HCT116 (cell line): ENCODE measurements around the gene GYPA. TPM values are rescaled to one million over a fixed set of nuclear protein-coding genes. Genes with fewer than 3 reads are reported as not detected.

ENCODE experiments used
- ATAC-seq: fragments of 200-7000 bp; cut with Tn5 transposase; 2 replicates; pipeline ENCODE4 v1.9.1; 2020; ENCODE audit warnings: mild to moderate bottlenecking, moderate library complexity
- BruUV-seq: library from RNA; stranded (reverse); fragments of 400-500 nt; replicated peaks from 2 replicates; lab custom pipeline; 2021; lab: Mats Ljungman, UMichigan
- CTCF ChIA-PET: fragments of 300-600 bp; sonication (Branson Sonifier 250); formaldehyde crosslinking; loops from one replicate; lab custom pipeline; 2021; ENCODE audit warnings: antibody characterized with exemption; lab: Charles Lee
- POLR2A ChIA-PET: fragments of 300-600, 350-600 bp; sonication (Branson Sonifier 250); formaldehyde crosslinking; loops from one replicate; lab custom pipeline; 2021; ENCODE audit warnings: antibody characterized with exemption; lab: Charles Lee
- RAD21 ChIA-PET, 2 experiments: fragments of 300-600 bp; sonication (Branson Sonifier 250); formaldehyde crosslinking; loops; one replicate each; lab custom pipeline; 2023; ENCODE audit warnings: low total read pairs in 2 of 2; ENCODE audit not compliant: uncharacterized antibody in 2 of 2, unreplicated experiment in 2 of 2, low non-redundant PET in 1 of 2; lab: Charles Lee
- DNase-seq: peaks from one replicate; pipeline ENCODE4 v3.0.0-alpha.2; 2010; ENCODE audit warnings: low read depth, low spot score
- H2AFZ ChIP-seq: fragments of 200-600 bp; shearing (Covaris generic), sonication (generic); 2 replicates; pipeline ENCODE4 v1.6.1; 2017; ENCODE audit warnings: low read depth, mixed run types, mixed read lengths, antibody characterized with exemption, low read length; ENCODE audit not compliant: poor library complexity, severe bottlenecking
- H3K27ac ChIP-seq: 2 replicates; pipeline ENCODE4 v1.5.1; 2012; ENCODE audit warnings: low read depth, low read length
- H3K27me3 ChIP-seq: fragments of 200-600 bp; sonication (generic); 2 replicates; pipeline ENCODE4 v1.6.1; 2016; ENCODE audit warnings: mixed run types, low read length, mixed read lengths; ENCODE audit not compliant: insufficient read depth
- H3K36me3 ChIP-seq, 2 experiments: fragments of 200-500 bp in 1 of 2; fragments of 200-600 bp in 1 of 2; sonication (Bioruptor generic) in 1 of 2; sonication (generic) in 1 of 2; 2 replicates each; pipeline versions ENCODE4 v1.5.1 to v1.6.1; 2014 to 2016; ENCODE audit warnings: low read length in 2 of 2, inconsistent platforms in 1 of 2, mixed read lengths in 1 of 2, mixed run types in 1 of 2; ENCODE audit not compliant: insufficient read depth in 2 of 2, control insufficient read depth in 1 of 2
- H3K4me1 ChIP-seq, 2 experiments: fragments of 200-600 bp in 1 of 2; sonication (generic) in 1 of 2; 2 replicates each; pipeline versions ENCODE4 v1.5.1 to v1.6.1; 2012 to 2017; ENCODE audit warnings: low read length in 2 of 2, inconsistent platforms in 1 of 2, mild to moderate bottlenecking in 1 of 2, mixed read lengths in 1 of 2, mixed run types in 1 of 2, moderate library complexity in 1 of 2; ENCODE audit not compliant: insufficient read depth in 2 of 2, control insufficient read depth in 1 of 2
- H3K4me2 ChIP-seq: fragments of 200-600 bp; sonication (generic); 2 replicates; pipeline ENCODE4 v1.6.1; 2017; ENCODE audit warnings: mixed run types, low read length, mixed read lengths
- H3K4me3 ChIP-seq, 2 experiments: fragments of 200-600 bp in 1 of 2; sonication (generic) in 1 of 2; replicated peaks in 1 of 2; 2 replicates each; pipeline ENCODE4 v1.5.1; 2011 to 2016; ENCODE audit warnings: low read length in 2 of 2, control low read depth in 1 of 2, low read depth in 1 of 2, mild to moderate bottlenecking in 1 of 2, mixed read lengths in 1 of 2, mixed run types in 1 of 2
- H3K79me2 ChIP-seq: fragments of 200-600 bp; sonication (generic); 2 replicates; pipeline ENCODE4 v1.6.1; 2017; ENCODE audit warnings: mild to moderate bottlenecking, mixed run types, low read length, moderate library complexity, mixed read lengths; ENCODE audit not compliant: insufficient read depth
- H3K9ac ChIP-seq: fragments of 200-600 bp; sonication (generic); 2 replicates; pipeline ENCODE4 v1.6.1; 2016; ENCODE audit warnings: low read length, mixed read lengths
- H3K9me2 ChIP-seq: fragments of 200-600 bp; sonication (generic), shearing (Covaris generic); 2 replicates; pipeline ENCODE4 v1.6.1; 2017; ENCODE audit warnings: mixed run types, mild to moderate bottlenecking, moderate library complexity; ENCODE audit not compliant: insufficient read depth
- H3K9me3 ChIP-seq, 2 experiments: fragments of 200-500 bp in 1 of 2; fragments of 200-600 bp in 1 of 2; sonication (Bioruptor generic) in 1 of 2; sonication (generic) in 1 of 2; 2 replicates each; pipeline ENCODE4 v1.6.1; 2014 to 2017; ENCODE audit warnings: low read length in 2 of 2, mixed read lengths in 2 of 2, inconsistent platforms in 1 of 2, low read depth in 1 of 2, mild to moderate bottlenecking in 1 of 2, mixed run types in 1 of 2, moderate library complexity in 1 of 2; ENCODE audit not compliant: control insufficient read depth in 1 of 2, insufficient read depth in 1 of 2
- H4K20me1 ChIP-seq: fragments of 200-600 bp; sonication (generic), shearing (Covaris generic); 2 replicates; pipeline ENCODE4 v1.6.1; 2017; ENCODE audit warnings: mixed run types, mild to moderate bottlenecking, moderate library complexity; ENCODE audit not compliant: insufficient read depth
- CBX3 ChIP-seq: IDR thresholded peaks from 2 replicates; pipeline ENCODE4 v1.6.1; 2012; ENCODE audit warnings: low read depth
- CEBPB ChIP-seq: IDR thresholded peaks from 2 replicates; pipeline ENCODE4 v1.6.1; 2012; ENCODE audit warnings: low read depth
- ELF1 ChIP-seq: IDR thresholded peaks from 2 replicates; pipeline ENCODE4 v1.6.1; 2012; ENCODE audit warnings: low read depth, borderline replicate concordance
- EZH2 ChIP-seq: fragments of 200-600 bp; sonication (generic); IDR thresholded peaks from 2 replicates; pipeline ENCODE4 v1.6.1; 2017; ENCODE audit warnings: antibody characterized with exemption, mixed run types
- FOSL1 ChIP-seq: IDR thresholded peaks from 2 replicates; pipeline ENCODE4 v1.6.1; 2012; ENCODE audit warnings: low read depth
- JUND ChIP-seq: IDR thresholded peaks from 2 replicates; pipeline ENCODE4 v1.6.1; 2012
- MAX ChIP-seq: IDR thresholded peaks from 2 replicates; pipeline ENCODE4 v1.6.1; 2012
- POLR2A ChIP-seq: IDR thresholded peaks from 2 replicates; pipeline ENCODE4 v1.7.0; 2011; ENCODE audit warnings: borderline replicate concordance; ENCODE audit not compliant: insufficient read depth, insufficient read length; ENCODE audit errors: extremely low read depth
- POLR2AphosphoS5 ChIP-seq: IDR thresholded peaks from 2 replicates; pipeline ENCODE4 v1.6.1; 2011; ENCODE audit warnings: mild to moderate bottlenecking, low read depth, low read length, moderate library complexity
- RAD21 ChIP-seq: IDR thresholded peaks from 2 replicates; pipeline ENCODE4 v1.6.1; 2012; ENCODE audit warnings: low read depth, mild to moderate bottlenecking
- SIN3A ChIP-seq: IDR thresholded peaks from 2 replicates; pipeline ENCODE4 v1.6.1; 2012; ENCODE audit warnings: low read depth
- SP1 ChIP-seq: IDR thresholded peaks from 2 replicates; pipeline ENCODE4 v1.6.1; 2012; ENCODE audit warnings: low read depth
- SRF ChIP-seq: IDR thresholded peaks from 2 replicates; pipeline ENCODE4 v1.6.1; 2012; ENCODE audit warnings: low read depth
- TCF7L2 ChIP-seq: IDR thresholded peaks from 2 replicates; pipeline ENCODE4 v1.7.0; 2011; ENCODE audit warnings: borderline replicate concordance, inconsistent platforms; ENCODE audit not compliant: insufficient read depth, insufficient read length; ENCODE audit errors: extremely low read depth
- YY1 ChIP-seq: IDR thresholded peaks from 2 replicates; pipeline ENCODE4 v1.6.1; 2011; ENCODE audit warnings: low read length, low read depth, moderate library complexity, mild to moderate bottlenecking; ENCODE audit not compliant: insufficient replicate concordance; ENCODE audit errors: extremely low read depth
- ZFX ChIP-seq: fragments of 450-650 bp; IDR thresholded peaks from 2 replicates; pipeline ENCODE4 v1.6.1; 2017
- ZNF274 ChIP-seq: fragments of 200-500 bp; sonication (Bioruptor generic); IDR thresholded peaks from 2 replicates; pipeline ENCODE4 v1.6.1; 2014; ENCODE audit warnings: mild to moderate bottlenecking, low read depth, low read length, inconsistent platforms
- intact Hi-C: fragments of 100-400 bp; cut with micrococcal nuclease; formaldehyde crosslinking; loops from 2 replicates; pipeline ENCODE4 v1.10.0; 2022
- total RNA-seq: library from RNA; stranded (reverse); gene quantifications from one replicate; pipeline ENCODE4 v1.2.1, GENCODE V29; 2021; ENCODE audit not compliant: unreplicated experiment
- TF ChIP-seq, protein P1 (sequence below), 3 experiments: fragments of 200-600 bp in 1 of 3; sonication (generic) in 1 of 3; IDR thresholded peaks in 2 of 3; conservative IDR thresholded peaks in 1 of 3; 2 replicates each; pipeline ENCODE4 v1.5.1; 2012 to 2017; ENCODE audit warnings: low read depth in 2 of 3, low read length in 2 of 3, antibody characterized with exemption in 1 of 3, borderline replicate concordance in 1 of 3, control low read depth in 1 of 3, mild to moderate bottlenecking in 1 of 3, mixed read lengths in 1 of 3, mixed run types in 1 of 3, moderate library complexity in 1 of 3; ENCODE audit not compliant: insufficient read depth in 1 of 3
- TF ChIP-seq, protein P2 (sequence below): IDR thresholded peaks from 2 replicates; pipeline ENCODE4 v1.6.1; 2011; ENCODE audit warnings: mild to moderate bottlenecking, low read length, moderate library complexity; ENCODE audit not compliant: insufficient replicate concordance; ENCODE audit errors: extremely low read depth

The GYPA gene
- total RNA-seq, 1 experiment from 2014 or later = not detected

- BruUV-seq = no TSS peak
- H3K4me1 ChIP-seq = no peaks in the 10 kb centered on the region
- POLR2A ChIA-PET = no interaction called here
- no peak overlapping the region for H2AFZ ChIP-seq
- H3K27ac ChIP-seq = no peak overlapping the region
- H4K20me1 ChIP-seq = no peaks in the 10 kb centered on the region
- RAD21 ChIA-PET = no interaction called here
- H3K4me2 ChIP-seq = no peak overlapping the region
- H3K9me3 ChIP-seq = no peaks in the 10 kb centered on the region
- no peaks in the 10 kb centered on the region for H3K27me3 ChIP-seq
- CTCF ChIA-PET = no interaction called here
- ATAC-seq (no peak), DNase-seq (no peak)
- H3K9me2 ChIP-seq = no peaks in the 10 kb centered on the region
- H3K9ac ChIP-seq = no peak overlapping the region
- no peak overlapping the region for H3K4me3 ChIP-seq
- H3K79me2 ChIP-seq = no peaks in the 10 kb centered on the region
- no peaks in the 10 kb centered on the region for H3K36me3 ChIP-seq
- no peak for TF ChIP-seq JUND
- TF ChIP-seq RAD21 = no peak
- TF ChIP-seq EZH2 = no peak
- TF ChIP-seq TCF7L2 = no peak
- intact Hi-C loops = no loop called here
These were observed 28.7 kb upstream of the GYPA start for GRCh38 chr4:144169211-144169610.

GRCh38 chr4:144154044-144154443, 13.5 kb upstream of the GYPA start:
- POLR2A ChIA-PET = no interaction called here
- TF ChIP-seq JUND (no peak), FOSL1 (no peak), SP1 (no peak), CEBPB (no peak), RAD21 (no peak), ZFX (no peak), POLR2A (no peak), CBX3 (no peak), SIN3A (no peak), MAX (no peak), POLR2AphosphoS5 (no peak), EZH2 (no peak), ZNF274 (no peak), ELF1 (no peak), SRF (no peak), YY1 (no peak)
- TF ChIP-seq, protein P1, sequence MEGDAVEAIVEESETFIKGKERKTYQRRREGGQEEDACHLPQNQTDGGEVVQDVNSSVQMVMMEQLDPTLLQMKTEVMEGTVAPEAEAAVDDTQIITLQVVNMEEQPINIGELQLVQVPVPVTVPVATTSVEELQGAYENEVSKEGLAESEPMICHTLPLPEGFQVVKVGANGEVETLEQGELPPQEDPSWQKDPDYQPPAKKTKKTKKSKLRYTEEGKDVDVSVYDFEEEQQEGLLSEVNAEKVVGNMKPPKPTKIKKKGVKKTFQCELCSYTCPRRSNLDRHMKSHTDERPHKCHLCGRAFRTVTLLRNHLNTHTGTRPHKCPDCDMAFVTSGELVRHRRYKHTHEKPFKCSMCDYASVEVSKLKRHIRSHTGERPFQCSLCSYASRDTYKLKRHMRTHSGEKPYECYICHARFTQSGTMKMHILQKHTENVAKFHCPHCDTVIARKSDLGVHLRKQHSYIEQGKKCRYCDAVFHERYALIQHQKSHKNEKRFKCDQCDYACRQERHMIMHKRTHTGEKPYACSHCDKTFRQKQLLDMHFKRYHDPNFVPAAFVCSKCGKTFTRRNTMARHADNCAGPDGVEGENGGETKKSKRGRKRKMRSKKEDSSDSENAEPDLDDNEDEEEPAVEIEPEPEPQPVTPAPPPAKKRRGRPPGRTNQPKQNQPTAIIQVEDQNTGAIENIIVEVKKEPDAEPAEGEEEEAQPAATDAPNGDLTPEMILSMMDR (IDR thresholded peaks at IDR 0.05 in 2 of 3, conservative IDR thresholded peaks at IDR 0.05 in 1 of 3; ENCODE audit: borderline replicate concordance in 1 of 3, insufficient read depth in 1 of 3, low read depth in 2 of 3, low read length in 2 of 3) = no peak
- TF ChIP-seq, protein P2, sequence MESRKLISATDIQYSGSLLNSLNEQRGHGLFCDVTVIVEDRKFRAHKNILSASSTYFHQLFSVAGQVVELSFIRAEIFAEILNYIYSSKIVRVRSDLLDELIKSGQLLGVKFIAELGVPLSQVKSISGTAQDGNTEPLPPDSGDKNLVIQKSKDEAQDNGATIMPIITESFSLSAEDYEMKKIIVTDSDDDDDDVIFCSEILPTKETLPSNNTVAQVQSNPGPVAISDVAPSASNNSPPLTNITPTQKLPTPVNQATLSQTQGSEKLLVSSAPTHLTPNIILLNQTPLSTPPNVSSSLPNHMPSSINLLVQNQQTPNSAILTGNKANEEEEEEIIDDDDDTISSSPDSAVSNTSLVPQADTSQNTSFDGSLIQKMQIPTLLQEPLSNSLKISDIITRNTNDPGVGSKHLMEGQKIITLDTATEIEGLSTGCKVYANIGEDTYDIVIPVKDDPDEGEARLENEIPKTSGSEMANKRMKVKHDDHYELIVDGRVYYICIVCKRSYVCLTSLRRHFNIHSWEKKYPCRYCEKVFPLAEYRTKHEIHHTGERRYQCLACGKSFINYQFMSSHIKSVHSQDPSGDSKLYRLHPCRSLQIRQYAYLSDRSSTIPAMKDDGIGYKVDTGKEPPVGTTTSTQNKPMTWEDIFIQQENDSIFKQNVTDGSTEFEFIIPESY = no peak

More at GRCh38 chr4:144154044-144154443, 13.5 kb upstream of the GYPA start:
- no TSS peak for BruUV-seq
- Histone ChIP-seq H3K27me3 (no peaks in the 10 kb centered on the region), H3K27ac (no peak overlapping the region), H3K4me1 (no peaks in the 10 kb centered on the region), H3K9me2 (no peaks in the 10 kb centered on the region), H3K4me3 (no peak overlapping the region), H3K9me3 (no peaks in the 10 kb centered on the region), H4K20me1 (no peaks in the 10 kb centered on the region), H2AFZ (peak overlapping the region; percentile 21), H3K9ac (no peak overlapping the region), H3K36me3 (no peaks in the 10 kb centered on the region), H3K4me2 (no peak overlapping the region), H3K79me2 (no peaks in the 10 kb centered on the region)
- no peak for DNase-seq
- CTCF ChIA-PET = no interaction called here
- no peak for ATAC-seq
- intact Hi-C loops = no loop called here
- RAD21 ChIA-PET = no interaction called here
